ENCODE data around the gene LHX1.

DNA sequence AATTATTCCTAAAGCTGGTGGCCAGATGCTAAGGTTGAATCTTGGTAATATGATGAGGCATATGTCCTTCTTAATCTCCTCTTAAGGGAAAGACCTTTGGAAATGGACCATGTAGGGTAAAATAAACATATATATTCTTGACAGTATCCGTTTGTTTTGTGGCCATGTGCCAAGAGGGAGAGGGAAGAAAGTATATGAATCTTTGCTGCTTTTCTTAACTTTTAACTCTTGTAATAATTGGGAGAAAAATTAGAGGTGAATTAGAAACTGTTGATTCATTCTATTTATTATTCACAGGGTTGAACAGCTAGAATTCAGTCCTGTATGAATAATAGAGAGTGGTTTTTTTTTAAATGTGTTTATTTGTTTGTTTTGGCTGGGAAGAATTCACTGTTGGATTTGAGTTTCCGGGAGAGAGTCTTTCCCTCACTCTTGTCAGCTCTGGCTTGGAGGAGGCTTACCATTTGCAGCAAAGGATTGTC, 43.0 kb downstream of the LHX1 start:
- TF ChIP-seq LEF1 (IDR thresholded peaks at IDR 0.05; ENCODE audit: borderline replicate concordance) (no peak), L3MBTL2 (conservative IDR thresholded peaks at IDR 0.05) (no peak), CTBP1 (IDR thresholded peaks at IDR 0.05; ENCODE audit: borderline replicate concordance) (no peak), FOXA1 (IDR thresholded peaks at IDR 0.05) (no peak), BHLHE40 (IDR thresholded peaks at IDR 0.05; ENCODE audit: borderline replicate concordance) (no peak), FOXM1 (IDR thresholded peaks at IDR 0.05; ENCODE audit: borderline replicate concordance) (no peak), SP1 (IDR thresholded peaks at IDR 0.05) (no peak), ARNT (IDR thresholded peaks at IDR 0.05) (no peak), FOXK2 (IDR thresholded peaks at IDR 0.05) (no peak), ELF4 (IDR thresholded peaks at IDR 0.05) (no peak), NFRKB (IDR thresholded peaks at IDR 0.05) (no peak), SUZ12 (IDR thresholded peaks at IDR 0.05) (no peak), HDGF (IDR thresholded peaks at IDR 0.05; ENCODE audit: borderline replicate concordance) (no peak)
- TF ChIP-seq, protein P1, sequence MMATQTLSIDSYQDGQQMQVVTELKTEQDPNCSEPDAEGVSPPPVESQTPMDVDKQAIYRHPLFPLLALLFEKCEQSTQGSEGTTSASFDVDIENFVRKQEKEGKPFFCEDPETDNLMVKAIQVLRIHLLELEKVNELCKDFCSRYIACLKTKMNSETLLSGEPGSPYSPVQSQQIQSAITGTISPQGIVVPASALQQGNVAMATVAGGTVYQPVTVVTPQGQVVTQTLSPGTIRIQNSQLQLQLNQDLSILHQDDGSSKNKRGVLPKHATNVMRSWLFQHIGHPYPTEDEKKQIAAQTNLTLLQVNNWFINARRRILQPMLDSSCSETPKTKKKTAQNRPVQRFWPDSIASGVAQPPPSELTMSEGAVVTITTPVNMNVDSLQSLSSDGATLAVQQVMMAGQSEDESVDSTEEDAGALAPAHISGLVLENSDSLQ (IDR thresholded peaks at IDR 0.05) = no peak
